Endodermal cell (in vitro differentiated cells): ENCODE data around the gene APOBEC3G. TPM values are rescaled to one million over a fixed set of nuclear protein-coding genes. Genes with fewer than 3 reads are reported as not detected.
A peak's percentile ranks its signal among the peaks of the same experiment; 100 is the strongest.

Source experiments
- DNase-seq: peaks from one replicate; pipeline ENCODE4 v3.0.0-alpha.2; 2017
- H3K27ac ChIP-seq: 2 replicates; pipeline ENCODE4 v1.5.1; 2013; ENCODE audit warnings: mild to moderate bottlenecking, low read depth, low read length, moderate library complexity
- H3K27me3 ChIP-seq: 2 replicates; pipeline ENCODE4 v1.6.1; 2013; ENCODE audit warnings: mild to moderate bottlenecking, low read length, moderate library complexity; ENCODE audit not compliant: insufficient read depth, control insufficient read depth, poor library complexity, severe bottlenecking
- H3K36me3 ChIP-seq: 2 replicates; pipeline ENCODE4 v1.7.0; 2013; ENCODE audit warnings: mild to moderate bottlenecking, low read length, moderate library complexity; ENCODE audit not compliant: control insufficient read depth, insufficient read depth
- H3K4me1 ChIP-seq: one replicate; pipeline ENCODE4 v1.7.0; 2013; ENCODE audit warnings: low read length; ENCODE audit not compliant: control insufficient read depth, insufficient read depth
- H3K4me3 ChIP-seq: 2 replicates; pipeline ENCODE4 v1.5.1; 2013; ENCODE audit warnings: mild to moderate bottlenecking, low read length, moderate library complexity
- H3K9ac ChIP-seq: 2 replicates; pipeline ENCODE4 v1.6.1; 2013; ENCODE audit warnings: mild to moderate bottlenecking, low read length, moderate library complexity; ENCODE audit not compliant: poor library complexity, severe bottlenecking; ENCODE audit errors: extremely low read depth
- H3K9me3 ChIP-seq: 2 replicates; pipeline ENCODE4 v1.6.1; 2013; ENCODE audit warnings: mild to moderate bottlenecking, low read length, moderate library complexity; ENCODE audit not compliant: control insufficient read depth
- H3K27ac Mint-ChIP-seq: 2 replicates; pipeline ENCODE4 v1.8.0; 2020; ENCODE audit warnings: mixed read lengths
- H3K27me3 Mint-ChIP-seq: 2 replicates; pipeline ENCODE4 v1.8.0; 2021; ENCODE audit warnings: mild to moderate bottlenecking, mixed read lengths; ENCODE audit not compliant: insufficient read depth
- H3K36me3 Mint-ChIP-seq: 2 replicates; pipeline ENCODE4 v1.8.0; 2020; ENCODE audit warnings: low read depth, mixed read lengths
- H3K4me1 Mint-ChIP-seq: 2 replicates; pipeline ENCODE4 v1.8.0; 2020; ENCODE audit warnings: mixed read lengths
- H3K4me3 Mint-ChIP-seq: 2 replicates; pipeline ENCODE4 v1.8.0; 2020; ENCODE audit warnings: mild to moderate bottlenecking, moderate library complexity, mixed read lengths
- H3K9me3 Mint-ChIP-seq: 2 replicates; pipeline ENCODE4 v1.8.0; 2020; ENCODE audit warnings: mild to moderate bottlenecking, mixed read lengths
- CTCF ChIP-seq: fragments of 200-600 bp; sonication (generic); conservative IDR thresholded peaks from 2 replicates; pipeline ENCODE4 v1.5.0; 2021; ENCODE audit warnings: antibody characterized with exemption, mild to moderate bottlenecking
- WGBS, 2 experiments: methylation state at CpG; one replicate each; pipeline versions ENCODE4 v1.1.5 to v1.1.7; 2013; ENCODE audit warnings: missing lambda C conversion rate in 2 of 2, mixed read lengths in 1 of 2; ENCODE audit not compliant: insufficient coverage in 1 of 2, insufficient read length in 1 of 2; 5-methylcytosine and 5-hydroxymethylcytosine counted together
- total RNA-seq, 2 donors: library from RNA; stranded (reverse); fragmentation: NEBNext Ultra II Directional in 1 of 2; extraction: Animal tissue kit (Norgen Biotek cat#: 25700) in 1 of 2; gene quantifications; 2 replicates in 1 of 2; 3 replicates in 1 of 2; pipeline ENCODE4 v1.2.1, GENCODE V29; 2021

The APOBEC3G gene
- total RNA-seq, 2 donors from 2014 or later, result 8.7 to 19.7 TPM

- no peaks in the 10 kb centered on the region for H3K27me3 ChIP-seq
- H3K4me3 Mint-ChIP-seq, result no peak overlapping the region
- no peak for DNase-seq
- peaks cover 4% of the 10 kb centered on the region for H3K9me3 Mint-ChIP-seq
- H3K4me1 Mint-ChIP-seq, result peaks cover 19% of the 10 kb centered on the region
- no peak overlapping the region for H3K9ac ChIP-seq
- no peaks in the 10 kb centered on the region for H3K36me3 ChIP-seq
- H3K4me3 ChIP-seq, result no peak overlapping the region
- peaks cover 5% of the 10 kb centered on the region for H3K9me3 ChIP-seq
- TF ChIP-seq CTCF, result no peak
- H3K4me1 ChIP-seq, result peaks cover 5% of the 10 kb centered on the region
- WGBS, 2 experiments, result 93 to 95% methylated on average over 9 of the region's 9 CpGs
- no peak overlapping the region for H3K27ac Mint-ChIP-seq
- peaks cover 2% of the 10 kb centered on the region for H3K27me3 Mint-ChIP-seq
- no peaks in the 10 kb centered on the region for H3K36me3 Mint-ChIP-seq
- no peak overlapping the region for H3K27ac ChIP-seq
Measured at GRCh38 chr22:39109361-39109760, 32.3 kb downstream of the APOBEC3G start.

GRCh38 chr22:39110631-39111561 is 33.8 kb downstream of the APOBEC3G start:
- Mint-ChIP-seq H3K9me3 (peaks cover 4% of the 10 kb centered on the region), H3K36me3 (no peaks in the 10 kb centered on the region), H3K27ac (no peak overlapping the region), H3K27me3 (peaks cover 10% of the 10 kb centered on the region), H3K4me1 (peaks cover 33% of the 10 kb centered on the region), H3K4me3 (no peak overlapping the region)
- H3K27ac ChIP-seq, result peak overlapping the region; percentile 44
- peaks cover 5% of the 10 kb centered on the region for H3K4me1 ChIP-seq
- no peaks in the 10 kb centered on the region for H3K36me3 ChIP-seq
- no peaks in the 10 kb centered on the region for H3K27me3 ChIP-seq
- peak; percentile 49 for DNase-seq
- peaks cover 5% of the 10 kb centered on the region for H3K9me3 ChIP-seq
- no peak overlapping the region for H3K9ac ChIP-seq
- H3K4me3 ChIP-seq, result no peak overlapping the region
- 78 to 84% methylated on average over 15 of the region's 15 CpGs for WGBS, 2 experiments
- TF ChIP-seq CTCF, result no peak

DNA sequence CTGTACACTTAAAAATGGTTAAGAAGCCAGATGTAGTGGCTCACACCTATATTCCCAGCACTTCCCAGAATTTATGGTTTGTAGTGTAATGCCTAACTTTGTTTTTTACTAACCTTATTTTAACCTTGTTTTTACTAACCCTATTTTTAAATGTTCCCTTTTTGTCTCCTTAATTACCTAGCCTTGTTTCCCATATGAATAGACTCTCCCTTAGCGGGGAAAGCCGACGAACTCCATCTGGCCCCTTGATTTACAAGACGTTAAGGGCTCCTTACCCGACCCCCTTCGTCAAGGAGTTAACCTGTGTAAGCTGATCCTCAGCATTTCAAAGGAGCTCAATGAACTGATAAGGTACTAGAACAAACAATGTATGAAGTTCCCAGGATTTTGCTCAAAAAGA is 37.0 kb downstream of the APOBEC3G start:
- no peaks in the 10 kb centered on the region for H3K36me3 Mint-ChIP-seq
- TF ChIP-seq CTCF, result no peak
- Histone ChIP-seq H3K9ac (peak overlapping the region; percentile 31), H3K36me3 (no peaks in the 10 kb centered on the region), H3K4me1 (peaks cover 8% of the 10 kb centered on the region), H3K27me3 (no peaks in the 10 kb centered on the region), H3K9me3 (peaks cover 5% of the 10 kb centered on the region), H3K4me3 (peak overlapping the region; percentile 71), H3K27ac (no peak overlapping the region)
- H3K4me3 Mint-ChIP-seq, result peak overlapping the region; percentile 12
- peak overlapping the region; percentile 13 for H3K27ac Mint-ChIP-seq
- H3K4me1 Mint-ChIP-seq, result peaks cover 47% of the 10 kb centered on the region
- H3K9me3 Mint-ChIP-seq, result peaks cover 4% of the 10 kb centered on the region
- peak; percentile 76 for DNase-seq
- 1 to 9% methylated on average over 6 of the region's 6 CpGs for WGBS, 2 experiments
- peaks cover 16% of the 10 kb centered on the region for H3K27me3 Mint-ChIP-seq
